ENCODE measurements around the gene UMODL1.

DNA sequence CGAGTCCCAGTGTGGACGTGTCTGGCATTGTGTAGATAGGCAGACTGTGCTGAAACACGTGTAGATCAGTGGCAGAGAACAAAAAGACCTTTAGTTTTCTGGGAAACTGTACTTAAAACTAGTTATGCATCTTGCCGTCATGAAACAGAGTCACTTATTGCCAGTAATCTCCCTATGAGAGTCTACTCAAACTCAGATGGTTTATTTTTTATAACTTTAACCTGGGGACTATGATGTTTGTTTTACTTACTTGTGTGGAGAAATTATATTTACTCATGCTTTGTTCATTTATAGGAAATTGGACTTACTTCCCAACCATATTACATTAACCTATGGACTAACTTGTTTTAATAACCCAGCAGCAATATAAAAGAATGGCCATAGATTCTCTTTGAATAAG, 93.7 kb downstream of the UMODL1 start:
- TF ChIP-seq, protein P1, sequence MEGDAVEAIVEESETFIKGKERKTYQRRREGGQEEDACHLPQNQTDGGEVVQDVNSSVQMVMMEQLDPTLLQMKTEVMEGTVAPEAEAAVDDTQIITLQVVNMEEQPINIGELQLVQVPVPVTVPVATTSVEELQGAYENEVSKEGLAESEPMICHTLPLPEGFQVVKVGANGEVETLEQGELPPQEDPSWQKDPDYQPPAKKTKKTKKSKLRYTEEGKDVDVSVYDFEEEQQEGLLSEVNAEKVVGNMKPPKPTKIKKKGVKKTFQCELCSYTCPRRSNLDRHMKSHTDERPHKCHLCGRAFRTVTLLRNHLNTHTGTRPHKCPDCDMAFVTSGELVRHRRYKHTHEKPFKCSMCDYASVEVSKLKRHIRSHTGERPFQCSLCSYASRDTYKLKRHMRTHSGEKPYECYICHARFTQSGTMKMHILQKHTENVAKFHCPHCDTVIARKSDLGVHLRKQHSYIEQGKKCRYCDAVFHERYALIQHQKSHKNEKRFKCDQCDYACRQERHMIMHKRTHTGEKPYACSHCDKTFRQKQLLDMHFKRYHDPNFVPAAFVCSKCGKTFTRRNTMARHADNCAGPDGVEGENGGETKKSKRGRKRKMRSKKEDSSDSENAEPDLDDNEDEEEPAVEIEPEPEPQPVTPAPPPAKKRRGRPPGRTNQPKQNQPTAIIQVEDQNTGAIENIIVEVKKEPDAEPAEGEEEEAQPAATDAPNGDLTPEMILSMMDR (IDR thresholded peaks at IDR 0.05): no peak
- TF ChIP-seq POLR2AphosphoS5 (IDR thresholded peaks at IDR 0.05) (no peak), EP300 (IDR thresholded peaks at IDR 0.05) (no peak), POLR2A (IDR thresholded peaks at IDR 0.05) (no peak)

All from suprapubic skin (tissue), 4 donors.